HG02623 (cell line): ENCODE data around the gene WDR48.
"Not testable (repeated sequence)": the region's sequence is repeated elsewhere in the genome, so short reads cannot be mapped to it uniquely, and the experiment has no call there.

Source experiments
- ATAC-seq: cut with Tn5 transposase; IDR thresholded peaks from one replicate; pipeline ENCODE4 v1.9.1; 2021; ENCODE audit warnings: moderate library complexity; ENCODE audit not compliant: unreplicated experiment

Gene WDR48

GRCh38 chr3:39051649-39052561 lies at the start of gene WDR48, which contains the start of gene SCN11A:
TSS of gene WDR48 (plus strand) at chr3:39052016. CDS start at chr3:39052026, 10 bp downstream.
TSS of gene SCN11A (minus strand) at chr3:39051944. CDS start at chr3:38950362, 101,582 bp downstream.
- ATAC-seq: peak; percentile 96

- no peak for ATAC-seq
Observed at GRCh38 chr3:39005295-39005694, 46.5 kb upstream of the WDR48 start.

GRCh38 chr3:39011191-39011736 lies 40.6 kb upstream of the WDR48 start:
- no peak for ATAC-seq

GRCh38 chr3:39013289-39013688 lies 38.5 kb upstream of the WDR48 start:
- no peak for ATAC-seq

GRCh38 chr3:39013921-39014509 lies 37.8 kb upstream of the WDR48 start:
- ATAC-seq: no peak

GRCh38 chr3:39015418-39015817 lies 36.4 kb upstream of the WDR48 start:
- ATAC-seq: no peak

GRCh38 chr3:39019299-39019698 lies 32.5 kb upstream of the WDR48 start:
- ATAC-seq: no peak

GRCh38 chr3:39021029-39021428 lies 30.8 kb upstream of the WDR48 start:
- peak; percentile 53 for ATAC-seq

GRCh38 chr3:39021465-39022285 lies 30.1 kb upstream of the WDR48 start:
- no peak for ATAC-seq

GRCh38 chr3:39022286-39022630 lies 29.6 kb upstream of the WDR48 start:
- no peak for ATAC-seq

GRCh38 chr3:39024497-39024896 lies 27.3 kb upstream of the WDR48 start:
- ATAC-seq: no peak

GRCh38 chr3:39025222-39025970 lies 26.4 kb upstream of the WDR48 start:
- ATAC-seq: no peak

- no peak for ATAC-seq
Observed at GRCh38 chr3:39028546-39028945, 23.3 kb upstream of the WDR48 start.

- no peak for ATAC-seq
Observed at GRCh38 chr3:39029556-39029955, 22.3 kb upstream of the WDR48 start.

GRCh38 chr3:39038165-39038564 lies 13.7 kb upstream of the WDR48 start:
- ATAC-seq: no peak

GRCh38 chr3:39050029-39050428 lies 1.8 kb upstream of the WDR48 start:
- ATAC-seq: no peak

- ATAC-seq: no peak
Observed at GRCh38 chr3:39052583-39052982, 767 bp downstream of the WDR48 start.

GRCh38 chr3:39053696-39054095 lies 1.9 kb downstream of the WDR48 start:
- ATAC-seq: no peak

GRCh38 chr3:39056151-39056550 lies 4.3 kb downstream of the WDR48 start:
- no peak for ATAC-seq

GRCh38 chr3:39061228-39061627 lies 9.4 kb downstream of the WDR48 start:
- not testable (repeated sequence) for ATAC-seq
